ENCODE measurements around the gene ITPR1.

The ITPR1 gene

DNA sequence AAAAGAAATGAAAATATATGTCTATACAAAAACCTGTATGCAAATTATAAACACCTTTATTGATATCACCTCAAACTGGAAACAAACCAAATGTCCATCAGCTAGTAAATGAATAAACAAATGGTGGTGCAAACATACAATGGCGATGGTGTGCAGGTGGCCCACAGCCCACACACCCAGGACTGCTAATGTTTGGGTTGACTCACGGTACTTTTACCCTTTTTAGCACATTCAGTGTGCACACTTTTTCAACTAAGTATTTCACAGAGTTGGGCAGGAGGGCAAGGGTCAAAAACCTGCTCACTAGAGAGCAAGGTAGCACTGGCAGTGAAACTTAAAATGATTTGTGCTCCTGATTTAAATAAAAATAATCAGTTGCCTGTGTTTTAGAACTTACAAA lies 363.0 kb downstream of the ITPR1 start:
- TF ChIP-seq, protein P1, sequence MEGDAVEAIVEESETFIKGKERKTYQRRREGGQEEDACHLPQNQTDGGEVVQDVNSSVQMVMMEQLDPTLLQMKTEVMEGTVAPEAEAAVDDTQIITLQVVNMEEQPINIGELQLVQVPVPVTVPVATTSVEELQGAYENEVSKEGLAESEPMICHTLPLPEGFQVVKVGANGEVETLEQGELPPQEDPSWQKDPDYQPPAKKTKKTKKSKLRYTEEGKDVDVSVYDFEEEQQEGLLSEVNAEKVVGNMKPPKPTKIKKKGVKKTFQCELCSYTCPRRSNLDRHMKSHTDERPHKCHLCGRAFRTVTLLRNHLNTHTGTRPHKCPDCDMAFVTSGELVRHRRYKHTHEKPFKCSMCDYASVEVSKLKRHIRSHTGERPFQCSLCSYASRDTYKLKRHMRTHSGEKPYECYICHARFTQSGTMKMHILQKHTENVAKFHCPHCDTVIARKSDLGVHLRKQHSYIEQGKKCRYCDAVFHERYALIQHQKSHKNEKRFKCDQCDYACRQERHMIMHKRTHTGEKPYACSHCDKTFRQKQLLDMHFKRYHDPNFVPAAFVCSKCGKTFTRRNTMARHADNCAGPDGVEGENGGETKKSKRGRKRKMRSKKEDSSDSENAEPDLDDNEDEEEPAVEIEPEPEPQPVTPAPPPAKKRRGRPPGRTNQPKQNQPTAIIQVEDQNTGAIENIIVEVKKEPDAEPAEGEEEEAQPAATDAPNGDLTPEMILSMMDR (IDR thresholded peaks at IDR 0.05; ENCODE audit: extremely low read depth, insufficient read depth, missing control alignments), result no peak
- no peak for DNase-seq (ENCODE audit: low spot score)
- in situ Hi-C loops (cut with MboI; ENCODE audit: low pct_unique_long_range_greater_than_20kb, low sequenced_read_pairs, unreplicated experiment), result no loop called here

DNA sequence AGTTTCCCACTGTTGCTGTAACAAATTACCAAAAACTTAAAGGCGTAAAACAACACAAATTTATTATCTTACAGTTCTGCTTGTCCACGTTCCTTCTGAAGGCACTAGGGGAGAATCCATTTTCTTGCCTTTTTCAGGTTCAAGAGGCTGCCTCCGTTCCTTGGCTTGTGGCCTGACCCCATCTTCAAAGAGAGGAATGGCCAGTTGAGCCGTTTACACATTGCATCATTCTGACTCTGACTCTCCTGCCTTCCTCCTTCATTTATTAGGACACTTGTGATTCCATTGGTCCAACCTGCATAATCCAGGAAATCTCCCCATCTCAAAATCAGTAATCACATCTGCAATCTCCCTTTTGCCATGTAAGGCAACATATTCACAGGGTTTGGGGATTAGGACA lies 363.4 kb downstream of the ITPR1 start:
- in situ Hi-C loops (cut with MboI; ENCODE audit: low pct_unique_long_range_greater_than_20kb, low sequenced_read_pairs, unreplicated experiment), result no loop called here
- TF ChIP-seq, protein P1 (IDR thresholded peaks at IDR 0.05; ENCODE audit: extremely low read depth, insufficient read depth, missing control alignments), result no peak
- DNase-seq (ENCODE audit: low spot score), result no peak

DNA sequence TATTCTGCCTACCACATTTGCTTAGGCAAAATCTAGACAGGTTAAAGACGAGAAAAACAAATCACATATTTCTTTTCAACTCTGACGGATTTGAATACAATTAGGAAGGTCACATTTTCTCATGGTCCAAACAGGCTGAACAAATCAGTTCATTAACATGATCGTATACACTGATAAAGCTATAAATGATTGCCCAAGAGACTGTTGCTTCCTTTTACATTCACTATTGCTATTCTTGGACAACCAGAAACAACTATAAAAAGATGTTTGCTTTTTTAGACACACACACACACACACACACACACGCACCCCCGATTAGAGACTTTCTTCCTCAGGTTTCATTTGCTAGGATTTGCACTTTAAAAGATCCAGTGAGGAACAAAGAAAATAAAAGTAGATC lies 363.8 kb downstream of the ITPR1 start:
- in situ Hi-C loops (cut with MboI; ENCODE audit: low pct_unique_long_range_greater_than_20kb, low sequenced_read_pairs, unreplicated experiment), result no loop called here
- DNase-seq (ENCODE audit: low spot score), result no peak
- TF ChIP-seq, protein P1 (IDR thresholded peaks at IDR 0.05; ENCODE audit: extremely low read depth, insufficient read depth, missing control alignments), result no peak

DNA sequence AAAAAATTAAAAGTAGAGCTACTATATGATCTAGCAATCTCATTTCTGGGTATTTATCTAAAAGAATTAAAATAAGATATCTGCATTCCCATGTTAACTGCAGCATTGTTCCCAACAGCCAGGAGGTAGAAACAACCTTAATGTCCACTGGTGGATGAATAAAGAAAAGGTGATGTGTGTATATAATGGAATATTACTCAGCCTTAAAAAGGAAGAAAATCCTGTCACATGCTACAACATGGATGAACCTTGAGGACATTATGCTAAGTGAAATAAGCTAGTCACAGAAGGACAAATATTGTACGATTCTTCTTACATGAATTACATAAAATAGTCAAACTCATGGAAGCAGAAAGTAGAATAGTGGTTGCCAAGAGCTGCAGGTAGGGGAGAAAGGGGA lies 366.6 kb downstream of the ITPR1 start:
- DNase-seq (ENCODE audit: low spot score), result no peak
- TF ChIP-seq, protein P1 (IDR thresholded peaks at IDR 0.05; ENCODE audit: extremely low read depth, insufficient read depth, missing control alignments), result no peak
- in situ Hi-C loops (cut with MboI; ENCODE audit: low pct_unique_long_range_greater_than_20kb, low sequenced_read_pairs, unreplicated experiment), result no loop called here

DNA sequence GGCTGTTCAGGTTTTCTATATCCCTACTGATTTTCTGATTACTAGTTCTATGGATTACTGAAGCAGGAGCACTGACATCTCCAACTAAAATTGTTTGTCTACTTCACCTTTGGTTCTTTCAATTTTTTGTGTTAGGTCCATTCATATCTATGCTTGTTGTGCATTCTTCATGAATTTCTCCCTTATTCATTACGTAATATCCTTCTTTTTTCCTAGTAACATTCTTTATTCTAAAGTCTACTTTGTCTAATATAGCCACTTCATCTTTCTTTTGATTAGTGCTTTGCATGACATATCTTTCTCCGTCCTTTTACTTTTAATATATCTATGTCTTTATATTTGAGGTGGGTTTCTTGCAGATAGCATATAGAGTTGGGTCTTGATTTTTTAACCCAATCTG lies 369.8 kb downstream of the ITPR1 start:
- TF ChIP-seq, protein P1 (IDR thresholded peaks at IDR 0.05; ENCODE audit: extremely low read depth, insufficient read depth, missing control alignments), result no peak
- in situ Hi-C loops (cut with MboI; ENCODE audit: low pct_unique_long_range_greater_than_20kb, low sequenced_read_pairs, unreplicated experiment), result no loop called here
- no peak for DNase-seq (ENCODE audit: low spot score)

DNA sequence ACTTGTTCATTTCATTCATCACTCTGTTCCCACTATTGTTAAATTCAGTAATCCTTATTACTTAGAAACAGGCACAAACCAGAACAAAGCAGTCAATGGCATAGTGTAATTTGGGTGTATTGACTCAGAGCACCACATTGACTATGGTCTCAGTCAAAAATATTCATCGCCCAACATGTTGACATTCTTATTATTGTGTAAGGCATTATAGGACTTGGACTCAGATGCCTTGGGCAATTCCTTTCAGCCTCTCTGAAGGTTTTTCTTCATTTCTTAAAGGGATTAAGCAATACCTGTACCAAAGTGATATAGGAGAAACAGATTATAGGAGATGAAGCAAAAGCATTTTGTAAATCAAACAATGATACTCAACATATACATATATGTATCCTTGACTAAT lies 371.4 kb downstream of the ITPR1 start:
- in situ Hi-C loops (cut with MboI; ENCODE audit: low pct_unique_long_range_greater_than_20kb, low sequenced_read_pairs, unreplicated experiment), result no loop called here
- DNase-seq (ENCODE audit: low spot score), result no peak
- TF ChIP-seq, protein P1 (IDR thresholded peaks at IDR 0.05; ENCODE audit: extremely low read depth, insufficient read depth, missing control alignments), result no peak

DNA sequence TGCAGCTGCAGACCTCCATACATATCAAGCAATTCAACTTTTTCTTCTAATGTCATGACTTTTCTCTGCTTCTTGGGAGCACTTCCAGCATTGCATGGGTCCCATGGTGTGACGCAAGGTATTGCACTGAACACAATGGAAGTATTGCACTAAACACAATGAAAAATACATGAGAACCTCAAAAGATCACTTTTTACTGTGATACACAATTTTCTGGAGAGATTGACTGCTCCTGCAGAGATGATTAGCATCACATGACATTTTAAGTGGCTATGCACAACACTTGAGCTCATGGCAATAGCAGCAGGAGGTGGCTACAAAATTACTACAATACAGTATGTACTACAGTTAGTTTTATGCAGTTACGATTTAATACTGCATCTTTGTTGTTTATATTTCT lies 372.6 kb downstream of the ITPR1 start:
- no peak for DNase-seq (ENCODE audit: low spot score)
- TF ChIP-seq, protein P1 (IDR thresholded peaks at IDR 0.05; ENCODE audit: extremely low read depth, insufficient read depth, missing control alignments), result no peak
- in situ Hi-C loops (cut with MboI; ENCODE audit: low pct_unique_long_range_greater_than_20kb, low sequenced_read_pairs, unreplicated experiment), result no loop called here
